ENCODE results near the gene LIMD2.

The LIMD2 gene

DNA sequence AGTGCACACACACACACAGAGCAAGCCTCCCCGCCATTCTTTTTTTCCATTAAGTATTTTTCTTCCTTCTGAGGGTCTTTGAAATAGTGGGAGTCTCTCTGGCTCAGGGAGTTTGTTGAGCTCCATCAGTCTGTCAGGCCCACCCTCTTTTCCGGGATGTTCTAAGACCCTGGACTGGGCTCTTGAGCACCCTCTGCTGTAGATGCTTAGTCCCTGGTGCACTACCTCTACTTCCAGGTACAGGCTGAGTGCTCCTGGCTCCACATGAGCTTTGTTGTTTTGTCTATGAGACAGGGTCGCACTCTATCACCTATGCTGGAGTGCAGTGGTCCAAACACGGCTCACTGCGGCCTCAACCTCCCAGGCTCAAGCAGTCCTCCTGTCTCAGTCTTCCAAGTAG lies 20.7 kb downstream of the LIMD2 start:
- no peak for DNase-seq

DNA sequence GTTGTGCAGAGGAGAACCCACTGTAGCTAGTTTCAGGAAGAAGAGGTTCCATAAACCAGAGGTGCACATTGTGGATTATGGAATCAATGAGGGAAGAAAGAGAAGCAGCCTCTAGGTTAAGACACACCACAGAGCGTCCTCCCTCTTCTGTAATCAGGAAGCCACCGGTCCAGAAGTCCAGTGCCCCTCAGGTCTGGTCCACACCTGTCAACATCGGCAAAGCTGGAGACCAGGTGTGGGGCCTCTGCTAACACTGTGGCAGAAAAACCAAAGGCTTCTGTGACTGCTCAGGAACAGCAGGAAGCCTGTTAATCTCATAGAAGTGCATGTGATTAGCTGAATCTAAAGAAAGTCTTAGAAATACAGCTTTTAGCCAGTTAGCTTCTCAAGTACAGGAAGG lies 23.3 kb downstream of the LIMD2 start:
- no peak for DNase-seq

DNA sequence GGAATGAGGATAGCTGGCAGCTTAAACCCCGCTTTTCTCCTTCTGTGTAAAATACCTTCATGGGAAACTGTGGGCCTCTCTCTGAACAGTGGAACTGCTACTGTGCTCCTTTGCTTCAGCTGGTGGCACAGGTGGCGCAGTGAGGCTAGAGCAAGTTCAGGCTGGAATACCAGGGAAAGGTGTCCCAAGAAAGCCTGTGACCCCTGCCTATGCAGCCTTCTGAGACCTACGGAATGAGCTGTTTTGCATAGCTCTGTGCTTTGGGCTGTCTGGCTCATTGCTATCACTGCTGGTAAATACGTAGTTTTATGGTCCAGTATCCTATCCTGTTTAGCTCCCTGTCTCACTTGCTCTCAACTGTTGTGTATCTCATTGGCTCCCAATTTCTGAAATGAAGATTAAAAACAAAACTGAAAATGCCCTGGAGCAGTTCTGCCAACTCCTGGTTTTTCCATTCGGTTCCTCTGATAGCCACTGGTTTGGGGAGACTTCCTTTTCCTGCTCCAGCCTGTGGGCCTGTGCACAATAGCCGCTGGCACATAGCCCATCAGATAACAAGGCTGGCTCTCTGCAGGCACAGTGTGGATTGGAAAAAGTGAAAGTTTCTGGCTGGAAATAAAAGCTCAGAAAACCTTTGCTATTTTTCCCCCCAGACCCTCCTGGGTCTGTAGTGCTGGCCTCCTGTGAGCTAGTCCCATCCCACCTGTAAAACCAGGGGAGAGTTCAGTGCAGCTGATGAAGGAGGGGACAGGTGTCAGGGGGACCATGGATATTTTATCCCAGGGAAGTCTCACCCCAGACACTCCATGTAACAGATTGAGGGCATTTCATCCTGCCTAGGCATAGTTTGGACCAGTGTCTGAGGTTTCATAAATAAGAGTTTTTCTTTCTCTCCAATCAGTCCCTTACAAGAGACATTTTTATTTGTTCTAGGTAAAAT lies 24.0 kb downstream of the LIMD2 start:
- DNase-seq = no peak

DNA sequence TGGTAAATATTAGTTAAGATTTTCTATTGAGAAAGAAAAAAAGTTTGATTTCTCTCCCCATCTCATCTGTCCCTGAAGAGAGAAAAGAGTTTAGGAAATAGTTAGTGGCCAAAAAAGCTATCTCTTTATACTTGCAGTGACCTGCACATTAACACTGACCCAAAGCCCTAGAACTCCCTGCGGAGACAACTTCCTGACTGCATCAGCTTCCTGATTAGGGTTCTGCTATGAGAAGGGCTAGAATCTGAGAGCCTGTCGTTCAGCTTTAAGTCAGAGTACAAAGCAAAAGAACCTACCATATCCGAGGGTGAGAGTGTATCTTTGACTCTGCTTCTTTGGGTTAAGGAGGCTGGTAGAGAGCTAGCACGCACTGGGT lies 24.7 kb downstream of the LIMD2 start:
- no peak for DNase-seq

GRCh38 chr17:63672856-63673255 lies 27.1 kb downstream of the LIMD2 start:
- DNase-seq = no peak

GRCh38 chr17:63665527-63666214 lies 34.3 kb downstream of the LIMD2 start:
- DNase-seq = no peak

GRCh38 chr17:63659850-63660249 lies 40.1 kb downstream of the LIMD2 start:
- DNase-seq = no peak

GRCh38 chr17:63658366-63658765 lies 41.6 kb downstream of the LIMD2 start:
- DNase-seq = no peak

GRCh38 chr17:63657786-63658185 lies 42.1 kb downstream of the LIMD2 start:
- DNase-seq = peak; percentile 71

DNA sequence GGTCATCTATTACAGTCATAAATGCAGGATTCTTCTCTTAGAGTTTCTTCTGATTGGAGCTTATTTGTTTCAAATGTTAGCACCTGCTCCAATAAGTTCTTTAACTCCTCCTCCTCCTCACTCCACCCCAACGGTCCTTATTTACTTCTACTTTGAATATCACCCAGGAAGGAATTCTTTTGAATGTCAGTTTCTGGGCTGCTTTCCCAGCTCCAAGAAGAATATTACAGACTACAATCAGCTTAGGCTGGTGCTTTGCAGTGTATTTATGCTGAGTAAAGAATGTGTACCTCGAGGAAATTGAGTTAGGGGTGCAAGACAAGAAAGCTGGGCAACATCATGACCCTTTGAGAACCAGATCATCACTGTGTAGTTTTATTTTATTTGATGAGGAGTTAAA lies 46.9 kb downstream of the LIMD2 start:
- no peak for DNase-seq

DNA sequence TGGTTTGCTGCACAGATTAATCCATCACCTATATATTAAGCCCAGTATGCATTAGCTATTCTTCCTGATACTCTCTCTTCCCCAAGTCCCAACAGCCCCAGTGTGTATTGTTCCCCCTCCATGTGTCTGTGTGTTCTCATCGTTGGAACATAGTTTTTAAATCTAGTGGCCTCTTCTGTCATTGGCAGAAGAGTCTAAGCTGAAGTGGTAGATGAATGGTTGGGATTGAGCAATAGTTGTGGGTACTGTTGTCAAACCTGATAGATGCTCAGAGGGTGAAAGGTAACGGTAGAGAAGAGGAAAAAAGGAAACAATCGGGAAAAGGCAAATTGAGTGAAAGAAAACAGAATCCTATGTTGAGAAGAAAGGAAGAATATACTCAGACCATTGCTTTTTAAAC lies 47.8 kb downstream of the LIMD2 start:
- DNase-seq = no peak

DNA sequence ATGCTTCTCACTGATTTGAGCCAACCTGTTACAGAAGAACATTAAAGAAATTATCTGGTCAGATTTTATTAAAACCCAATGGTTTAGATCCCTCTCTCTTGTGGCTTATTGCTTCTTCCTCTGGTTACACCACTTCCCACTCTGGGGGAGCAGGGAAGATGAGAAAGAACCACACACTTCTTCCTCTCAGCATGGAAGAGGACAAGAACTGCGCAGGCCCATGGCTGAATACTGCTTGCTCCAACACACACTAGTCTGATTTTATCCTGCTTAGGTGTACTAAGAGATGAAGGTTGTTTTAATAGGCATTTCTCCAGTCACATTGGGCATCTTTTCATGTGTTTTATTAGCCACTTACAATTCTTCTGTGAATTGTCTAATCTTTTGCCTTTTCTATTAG lies 50.1 kb downstream of the LIMD2 start:
- no peak for DNase-seq

- no peak for DNase-seq
Measured at GRCh38 chr17:63647936-63648335, 52.0 kb downstream of the LIMD2 start.

DNA sequence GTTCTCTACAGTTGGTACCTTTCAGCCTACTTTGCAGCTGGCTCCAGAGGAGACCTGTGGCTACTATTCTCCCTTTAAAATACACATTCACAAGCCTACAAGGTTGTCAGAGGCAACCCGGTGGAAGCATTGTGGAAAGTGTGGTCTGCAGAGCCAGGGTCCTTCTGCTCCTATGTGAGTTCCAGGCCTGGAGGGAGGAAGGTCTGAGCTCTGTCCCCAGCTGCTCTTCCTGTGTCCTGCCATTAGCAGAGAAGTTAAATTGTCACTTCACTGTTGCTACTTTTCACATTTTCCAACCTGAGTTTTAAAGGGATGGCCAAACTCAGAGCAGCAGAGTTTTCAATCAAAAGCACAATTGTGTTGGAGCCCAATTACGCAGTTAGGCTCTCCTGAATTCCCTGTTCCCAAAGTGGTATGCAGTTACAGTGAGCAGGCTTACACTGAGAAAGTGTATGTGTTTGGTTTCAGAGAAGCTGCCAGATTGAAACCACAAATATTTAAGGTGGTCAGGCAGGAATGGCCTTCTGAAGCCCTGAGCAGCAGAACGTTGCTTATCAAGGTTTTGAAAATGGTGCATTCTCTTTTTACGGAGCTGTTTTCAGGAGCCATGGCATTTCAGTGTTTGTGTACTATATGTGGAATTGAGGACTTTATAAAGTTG lies 52.7 kb downstream of the LIMD2 start:
- DNase-seq = no peak

- no peak for DNase-seq
Measured at GRCh38 chr17:63646488-63646806, 53.5 kb downstream of the LIMD2 start.

Data from DMS79 (cell line).